HL-60 (cell line): ENCODE measurements around the gene ITFG2.

Source experiments
- CTCF ChIP-seq: IDR thresholded peaks from one replicate; pipeline ENCODE4 v1.5.1; 2011; ENCODE audit warnings: low read length, control low read depth, inconsistent platforms; ENCODE audit not compliant: insufficient read depth
- GABPA ChIP-seq: IDR thresholded peaks from 2 replicates; pipeline ENCODE4 v1.6.1; 2012; ENCODE audit warnings: low read depth
- POLR2AphosphoS5 ChIP-seq: IDR thresholded peaks from 2 replicates; pipeline ENCODE4 v1.6.1; 2012; ENCODE audit warnings: low read depth

GRCh38 chr12:2805143-2805520 lies 7.3 kb upstream of the ITFG2 start:
- TF ChIP-seq CTCF, result no peak
- TF ChIP-seq POLR2AphosphoS5, result no peak
- TF ChIP-seq GABPA, result no peak
